Hepatocyte (in vitro differentiated cells): ENCODE measurements around the gene BBOX1.

Experiments
- CTCF ChIP-seq: fragments of 200-600 bp; sonication (generic); IDR thresholded peaks from 2 replicates; pipeline ENCODE4 v1.5.1; 2016; ENCODE audit warnings: antibody characterized with exemption, mild to moderate bottlenecking; ENCODE audit not compliant: poor library complexity
- EZH2 ChIP-seq: fragments of 200-600 bp; sonication (generic); IDR thresholded peaks from 2 replicates; pipeline ENCODE4 v1.6.1; 2016; ENCODE audit warnings: antibody characterized with exemption, mild to moderate bottlenecking, borderline replicate concordance

GRCh38 chr11:27120211-27120610, 79.6 kb downstream of the BBOX1 start:
- TF ChIP-seq CTCF (no peak), EZH2 (no peak)
